Activated naive CD8-positive, alpha-beta T cell treated with anti-CD3 and anti-CD28 coated beads, Interleukin-2, amount 50 U/mL, for 16 hours (primary cell): ENCODE measurements around the gene CLDN25.

Experiments
- DNase-seq: peaks from one replicate; pipeline ENCODE4 v3.0.0-alpha.2; 2020; ENCODE audit warnings: low read depth, low spot score

The CLDN25 gene

GRCh38 chr11:113808931-113809330 is 29.3 kb downstream of the CLDN25 start:
- no peak for DNase-seq

GRCh38 chr11:113814181-113814580 is 34.6 kb downstream of the CLDN25 start:
- no peak for DNase-seq

GRCh38 chr11:113817162-113817561 is 37.6 kb downstream of the CLDN25 start:
- DNase-seq = no peak

DNA sequence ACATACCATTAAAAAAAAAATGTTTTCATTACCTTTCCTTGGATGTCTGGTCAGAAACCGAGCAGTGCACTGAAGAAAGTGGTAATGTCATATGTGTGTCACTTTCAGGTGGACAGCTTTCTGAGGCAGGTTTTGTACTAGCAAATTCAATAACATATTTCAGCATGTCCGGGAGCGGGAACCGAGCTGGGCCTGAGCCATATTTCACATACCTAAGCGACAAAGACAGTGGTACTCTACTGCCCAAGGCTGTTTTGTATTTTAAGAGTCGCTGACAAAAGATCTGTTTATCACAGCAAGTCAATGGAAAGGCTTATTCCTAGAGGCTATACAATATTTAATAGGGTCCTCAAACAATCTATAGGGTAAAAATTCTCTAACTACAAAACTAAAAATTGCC is 38.0 kb downstream of the CLDN25 start:
- DNase-seq = no peak

DNA sequence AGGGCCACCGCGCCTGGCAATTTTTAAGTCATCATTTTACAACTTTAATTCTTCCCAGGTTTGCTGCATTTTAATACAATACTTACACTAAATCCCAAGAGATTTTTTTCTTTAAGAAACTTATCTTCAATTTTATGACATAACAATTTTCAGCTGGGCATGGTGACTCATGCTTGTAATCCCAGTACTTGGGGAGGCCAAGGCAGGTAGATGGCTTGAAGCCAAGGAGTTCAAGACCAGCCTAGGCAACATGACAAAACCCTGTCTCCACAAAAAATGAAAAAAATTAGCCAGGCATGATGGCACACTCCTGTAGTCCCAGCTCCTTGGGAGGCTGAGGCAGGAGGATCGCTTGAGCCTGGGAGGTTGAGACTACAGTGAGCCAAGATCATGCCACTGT is 38.8 kb downstream of the CLDN25 start:
- no peak for DNase-seq

- DNase-seq = no peak
Measured at GRCh38 chr11:113827477-113827876, 47.9 kb downstream of the CLDN25 start.

DNA sequence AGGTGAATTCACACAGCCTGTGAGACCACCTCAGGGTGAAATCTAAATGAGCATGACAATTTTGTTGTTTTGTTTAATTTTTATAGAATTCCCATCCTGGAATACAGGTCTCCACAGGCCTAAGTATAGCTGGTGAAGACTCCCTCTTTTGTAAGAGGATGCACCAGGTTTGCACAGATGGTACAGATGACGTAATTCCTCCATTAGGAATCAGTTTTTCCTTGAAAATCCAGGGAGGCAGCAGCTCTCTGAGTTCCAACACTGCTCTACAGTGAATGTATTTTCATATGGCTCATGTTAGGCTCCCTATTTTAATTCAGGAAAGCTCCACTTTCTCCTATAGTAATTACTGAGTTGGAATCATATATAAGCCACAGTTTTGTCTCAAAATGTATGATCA is 48.6 kb downstream of the CLDN25 start:
- DNase-seq = no peak

- no peak for DNase-seq
Measured at GRCh38 chr11:113829751-113830150, 50.2 kb downstream of the CLDN25 start.
